WTC11 (cell line): ENCODE results near the gene ANKRD33B. TPM values are rescaled to one million over a fixed set of nuclear protein-coding genes. Genes with fewer than 3 reads are reported as not detected.

Source experiments
- ATAC-seq: fragments of 200-7000 bp; cut with Tn5 transposase; 2 replicates; pipeline ENCODE4 v1.10.0; 2021; ENCODE audit warnings: mild to moderate bottlenecking, moderate library complexity
- CTCF ChIA-PET: fragments of 300-600 bp; sonication (Branson Sonifier 250); formaldehyde crosslinking; loops from one replicate; lab custom pipeline; 2021; ENCODE audit warnings: antibody characterized with exemption; lab: Charles Lee
- POLR2A ChIA-PET: fragments of 350-600 bp; sonication (Branson Sonifier 250); formaldehyde crosslinking; loops from one replicate; lab custom pipeline; 2021; ENCODE audit warnings: antibody characterized with exemption; lab: Charles Lee
- DNase-seq: peaks from one replicate; pipeline ENCODE4 v3.0.0; 2021; ENCODE audit warnings: low spot score
- H3K27ac Mint-ChIP-seq: 2 replicates; pipeline ENCODE4 v1.8.0; 2021; ENCODE audit warnings: mixed read lengths
- H3K27me3 Mint-ChIP-seq: 2 replicates; pipeline ENCODE4 v1.8.0; 2021; ENCODE audit warnings: low read depth, mild to moderate bottlenecking, moderate library complexity, mixed read lengths
- H3K36me3 Mint-ChIP-seq: 2 replicates; pipeline ENCODE4 v1.8.0; 2021; ENCODE audit warnings: mixed read lengths
- H3K4me1 Mint-ChIP-seq: 2 replicates; pipeline ENCODE4 v1.8.0; 2022; ENCODE audit warnings: mixed read lengths
- H3K4me3 Mint-ChIP-seq: 2 replicates; pipeline ENCODE4 v1.8.0; 2021; ENCODE audit warnings: mild to moderate bottlenecking, moderate library complexity, mixed read lengths
- H3K9me3 Mint-ChIP-seq: 2 replicates; pipeline ENCODE4 v1.8.0; 2021; ENCODE audit warnings: mixed read lengths
- EMX1 ChIP-seq: fragments of 250-450 bp; sonication (Bioruptor Pico); IDR thresholded peaks from 2 replicates; pipeline ENCODE4 v1.8.0; 2021; ENCODE audit warnings: mild to moderate bottlenecking
- GRHL2 ChIP-seq: fragments of 250-450 bp; sonication (Bioruptor Pico); IDR thresholded peaks from 2 replicates; pipeline ENCODE4 v1.8.0; 2022; ENCODE audit warnings: mild to moderate bottlenecking, moderate library complexity; ENCODE audit not compliant: insufficient replicate concordance, severe bottlenecking
- HMGA2 ChIP-seq: fragments of 250-450 bp; sonication (Bioruptor Pico); IDR thresholded peaks from 2 replicates; pipeline ENCODE4 v1.4.0; 2021; ENCODE audit warnings: mild to moderate bottlenecking, moderate library complexity
- KAT7 ChIP-seq: sonication (generic); formaldehyde crosslinking; IDR thresholded peaks from 2 replicates; pipeline ENCODE4 v1.8.1; 2023; ENCODE audit warnings: missing genetic modification reagents, mild to moderate bottlenecking, borderline replicate concordance
- MXD4 ChIP-seq: fragments of 250-450 bp; sonication (Bioruptor Pico); IDR thresholded peaks from 2 replicates; pipeline ENCODE4 v1.8.0; 2021; ENCODE audit warnings: mild to moderate bottlenecking, moderate library complexity, borderline replicate concordance
- NFATC4 ChIP-seq: fragments of 250-450 bp; sonication (Bioruptor Pico); IDR thresholded peaks from 2 replicates; pipeline ENCODE4 v1.9.0; 2021; ENCODE audit warnings: mild to moderate bottlenecking
- OVOL2 ChIP-seq: fragments of 250-450 bp; sonication (Bioruptor Pico); IDR thresholded peaks from 2 replicates; pipeline ENCODE4 v1.9.0; 2021; ENCODE audit warnings: mild to moderate bottlenecking, borderline replicate concordance
- PREB ChIP-seq: sonication (generic); formaldehyde crosslinking; IDR thresholded peaks from 2 replicates; pipeline ENCODE4 v1.8.1; 2022; ENCODE audit warnings: mild to moderate bottlenecking, missing genetic modification reagents, moderate library complexity, borderline replicate concordance
- PRRX2 ChIP-seq: fragments of 250-450 bp; sonication (Bioruptor Pico); IDR thresholded peaks from 2 replicates; pipeline ENCODE4 v1.8.0; 2021; ENCODE audit warnings: mild to moderate bottlenecking
- TCF7 ChIP-seq: sonication (generic); formaldehyde crosslinking; IDR thresholded peaks from 2 replicates; pipeline ENCODE4 v1.8.0; 2022; ENCODE audit warnings: mild to moderate bottlenecking, low read depth, missing genetic modification reagents, moderate library complexity
- TEAD1 ChIP-seq: sonication (generic); formaldehyde crosslinking; IDR thresholded peaks from 2 replicates; pipeline ENCODE4 v1.8.0; 2022; ENCODE audit warnings: mild to moderate bottlenecking, missing genetic modification reagents
- TEAD4 ChIP-seq: sonication (generic); formaldehyde crosslinking; IDR thresholded peaks from 2 replicates; pipeline ENCODE4 v1.8.0; 2022; ENCODE audit warnings: mild to moderate bottlenecking, missing genetic modification reagents
- ZNF219 ChIP-seq: sonication (generic); formaldehyde crosslinking; IDR thresholded peaks from 2 replicates; pipeline ENCODE4 v1.8.0; 2023; ENCODE audit warnings: missing genetic modification reagents, mild to moderate bottlenecking, borderline replicate concordance
- ZNF416 ChIP-seq: fragments of 250-450 bp; sonication (Bioruptor Pico); IDR thresholded peaks from 2 replicates; pipeline ENCODE4 v1.9.0; 2021; ENCODE audit warnings: mild to moderate bottlenecking, inconsistent platforms
- total RNA-seq: library from RNA; stranded (reverse); gene quantifications from 3 replicates; pipeline ENCODE4 v1.2.3, GENCODE V29; 2021
- TF ChIP-seq, protein P1 (sequence below): fragments of 250-450 bp; sonication (Bioruptor Pico); IDR thresholded peaks from 2 replicates; pipeline ENCODE4 v1.9.0; 2021; ENCODE audit warnings: mild to moderate bottlenecking
- TF ChIP-seq, protein P2 (sequence below): sonication (generic); formaldehyde crosslinking; IDR thresholded peaks from 2 replicates; pipeline ENCODE4 v1.8.0; 2022; ENCODE audit warnings: mild to moderate bottlenecking, missing genetic modification reagents
- TF ChIP-seq, protein P3 (sequence below): sonication (generic); formaldehyde crosslinking; IDR thresholded peaks from 2 replicates; pipeline ENCODE4 v1.8.0; 2023; ENCODE audit warnings: mild to moderate bottlenecking, missing genetic modification reagents
- TF ChIP-seq, protein P4 (sequence below): fragments of 200-600 bp; IDR thresholded peaks from 2 replicates; pipeline ENCODE4 v1.8.0; 2022; ENCODE audit warnings: antibody characterized with exemption

The ANKRD33B gene
- total RNA-seq, 1 experiment from 2014 or later: 9.2 TPM

GRCh38 chr5:10538103-10538788 is 25.6 kb upstream of the ANKRD33B start:
- CTCF ChIA-PET: no interaction called here
- no peaks in the 10 kb centered on the region; the same call in 1 of the 2 replicates for H3K27me3 Mint-ChIP-seq
- ATAC-seq: no peak; the same call in 1 of the 2 replicates

More at GRCh38 chr5:10538103-10538788, 25.6 kb upstream of the ANKRD33B start:
- no peak for DNase-seq
- H3K27ac Mint-ChIP-seq: no peak overlapping the region
- POLR2A ChIA-PET: no interaction called here
- 0 out of 2 replicates have a peak, but pooled peaks cover 3% of the 10 kb centered on the region for H3K4me1 Mint-ChIP-seq
- no peak overlapping the region for H3K4me3 Mint-ChIP-seq
- H3K36me3 Mint-ChIP-seq: no peaks in the 10 kb centered on the region
- TF ChIP-seq NFATC4: no peak
- no peak for TF ChIP-seq GRHL2 (CRISPR knock-in tag)
- TF ChIP-seq TCF7: no peak
- no peak for TF ChIP-seq KAT7 (CRISPR knock-in tag)
- no peak for TF ChIP-seq TEAD1 (CRISPR knock-in tag)
- TF ChIP-seq ZNF219 (CRISPR knock-in tag): no peak
- TF ChIP-seq, protein P1, sequence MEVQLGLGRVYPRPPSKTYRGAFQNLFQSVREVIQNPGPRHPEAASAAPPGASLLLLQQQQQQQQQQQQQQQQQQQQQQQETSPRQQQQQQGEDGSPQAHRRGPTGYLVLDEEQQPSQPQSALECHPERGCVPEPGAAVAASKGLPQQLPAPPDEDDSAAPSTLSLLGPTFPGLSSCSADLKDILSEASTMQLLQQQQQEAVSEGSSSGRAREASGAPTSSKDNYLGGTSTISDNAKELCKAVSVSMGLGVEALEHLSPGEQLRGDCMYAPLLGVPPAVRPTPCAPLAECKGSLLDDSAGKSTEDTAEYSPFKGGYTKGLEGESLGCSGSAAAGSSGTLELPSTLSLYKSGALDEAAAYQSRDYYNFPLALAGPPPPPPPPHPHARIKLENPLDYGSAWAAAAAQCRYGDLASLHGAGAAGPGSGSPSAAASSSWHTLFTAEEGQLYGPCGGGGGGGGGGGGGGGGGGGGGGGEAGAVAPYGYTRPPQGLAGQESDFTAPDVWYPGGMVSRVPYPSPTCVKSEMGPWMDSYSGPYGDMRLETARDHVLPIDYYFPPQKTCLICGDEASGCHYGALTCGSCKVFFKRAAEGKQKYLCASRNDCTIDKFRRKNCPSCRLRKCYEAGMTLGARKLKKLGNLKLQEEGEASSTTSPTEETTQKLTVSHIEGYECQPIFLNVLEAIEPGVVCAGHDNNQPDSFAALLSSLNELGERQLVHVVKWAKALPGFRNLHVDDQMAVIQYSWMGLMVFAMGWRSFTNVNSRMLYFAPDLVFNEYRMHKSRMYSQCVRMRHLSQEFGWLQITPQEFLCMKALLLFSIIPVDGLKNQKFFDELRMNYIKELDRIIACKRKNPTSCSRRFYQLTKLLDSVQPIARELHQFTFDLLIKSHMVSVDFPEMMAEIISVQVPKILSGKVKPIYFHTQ (CRISPR knock-in tag): no peak
- no peak for TF ChIP-seq EMX1 (CRISPR knock-in tag)
- TF ChIP-seq TEAD4 (CRISPR knock-in tag): no peak
- TF ChIP-seq ZNF416 (CRISPR knock-in tag): no peak
- TF ChIP-seq MXD4: no peak
- TF ChIP-seq, protein P2, sequence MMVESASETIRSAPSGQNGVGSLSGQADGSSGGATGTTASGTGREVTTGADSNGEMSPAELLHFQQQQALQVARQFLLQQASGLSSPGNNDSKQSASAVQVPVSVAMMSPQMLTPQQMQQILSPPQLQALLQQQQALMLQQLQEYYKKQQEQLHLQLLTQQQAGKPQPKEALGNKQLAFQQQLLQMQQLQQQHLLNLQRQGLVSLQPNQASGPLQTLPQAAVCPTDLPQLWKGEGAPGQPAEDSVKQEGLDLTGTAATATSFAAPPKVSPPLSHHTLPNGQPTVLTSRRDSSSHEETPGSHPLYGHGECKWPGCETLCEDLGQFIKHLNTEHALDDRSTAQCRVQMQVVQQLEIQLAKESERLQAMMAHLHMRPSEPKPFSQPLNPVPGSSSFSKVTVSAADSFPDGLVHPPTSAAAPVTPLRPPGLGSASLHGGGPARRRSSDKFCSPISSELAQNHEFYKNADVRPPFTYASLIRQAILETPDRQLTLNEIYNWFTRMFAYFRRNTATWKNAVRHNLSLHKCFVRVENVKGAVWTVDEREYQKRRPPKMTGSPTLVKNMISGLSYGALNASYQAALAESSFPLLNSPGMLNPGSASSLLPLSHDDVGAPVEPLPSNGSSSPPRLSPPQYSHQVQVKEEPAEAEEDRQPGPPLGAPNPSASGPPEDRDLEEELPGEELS: no peak
- no peak for TF ChIP-seq HMGA2
- TF ChIP-seq PREB (CRISPR knock-in tag): no peak
- no peak for TF ChIP-seq OVOL2 (CRISPR knock-in tag)
- TF ChIP-seq, protein P3, sequence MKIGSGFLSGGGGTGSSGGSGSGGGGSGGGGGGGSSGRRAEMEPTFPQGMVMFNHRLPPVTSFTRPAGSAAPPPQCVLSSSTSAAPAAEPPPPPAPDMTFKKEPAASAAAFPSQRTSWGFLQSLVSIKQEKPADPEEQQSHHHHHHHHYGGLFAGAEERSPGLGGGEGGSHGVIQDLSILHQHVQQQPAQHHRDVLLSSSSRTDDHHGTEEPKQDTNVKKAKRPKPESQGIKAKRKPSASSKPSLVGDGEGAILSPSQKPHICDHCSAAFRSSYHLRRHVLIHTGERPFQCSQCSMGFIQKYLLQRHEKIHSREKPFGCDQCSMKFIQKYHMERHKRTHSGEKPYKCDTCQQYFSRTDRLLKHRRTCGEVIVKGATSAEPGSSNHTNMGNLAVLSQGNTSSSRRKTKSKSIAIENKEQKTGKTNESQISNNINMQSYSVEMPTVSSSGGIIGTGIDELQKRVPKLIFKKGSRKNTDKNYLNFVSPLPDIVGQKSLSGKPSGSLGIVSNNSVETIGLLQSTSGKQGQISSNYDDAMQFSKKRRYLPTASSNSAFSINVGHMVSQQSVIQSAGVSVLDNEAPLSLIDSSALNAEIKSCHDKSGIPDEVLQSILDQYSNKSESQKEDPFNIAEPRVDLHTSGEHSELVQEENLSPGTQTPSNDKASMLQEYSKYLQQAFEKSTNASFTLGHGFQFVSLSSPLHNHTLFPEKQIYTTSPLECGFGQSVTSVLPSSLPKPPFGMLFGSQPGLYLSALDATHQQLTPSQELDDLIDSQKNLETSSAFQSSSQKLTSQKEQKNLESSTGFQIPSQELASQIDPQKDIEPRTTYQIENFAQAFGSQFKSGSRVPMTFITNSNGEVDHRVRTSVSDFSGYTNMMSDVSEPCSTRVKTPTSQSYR (CRISPR knock-in tag): no peak
- TF ChIP-seq, protein P4, sequence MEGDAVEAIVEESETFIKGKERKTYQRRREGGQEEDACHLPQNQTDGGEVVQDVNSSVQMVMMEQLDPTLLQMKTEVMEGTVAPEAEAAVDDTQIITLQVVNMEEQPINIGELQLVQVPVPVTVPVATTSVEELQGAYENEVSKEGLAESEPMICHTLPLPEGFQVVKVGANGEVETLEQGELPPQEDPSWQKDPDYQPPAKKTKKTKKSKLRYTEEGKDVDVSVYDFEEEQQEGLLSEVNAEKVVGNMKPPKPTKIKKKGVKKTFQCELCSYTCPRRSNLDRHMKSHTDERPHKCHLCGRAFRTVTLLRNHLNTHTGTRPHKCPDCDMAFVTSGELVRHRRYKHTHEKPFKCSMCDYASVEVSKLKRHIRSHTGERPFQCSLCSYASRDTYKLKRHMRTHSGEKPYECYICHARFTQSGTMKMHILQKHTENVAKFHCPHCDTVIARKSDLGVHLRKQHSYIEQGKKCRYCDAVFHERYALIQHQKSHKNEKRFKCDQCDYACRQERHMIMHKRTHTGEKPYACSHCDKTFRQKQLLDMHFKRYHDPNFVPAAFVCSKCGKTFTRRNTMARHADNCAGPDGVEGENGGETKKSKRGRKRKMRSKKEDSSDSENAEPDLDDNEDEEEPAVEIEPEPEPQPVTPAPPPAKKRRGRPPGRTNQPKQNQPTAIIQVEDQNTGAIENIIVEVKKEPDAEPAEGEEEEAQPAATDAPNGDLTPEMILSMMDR: no peak
- TF ChIP-seq PRRX2 (CRISPR knock-in tag): no peak
- no peaks in the 10 kb centered on the region for H3K9me3 Mint-ChIP-seq
